DMS 273 treated with DMSO at 0.1 percent for 48 hours (cell line): Measurements from ENCODE around the gene COLQ.
"Not testable (repeated sequence)": the region's sequence is repeated elsewhere in the genome, so short reads cannot be mapped to it uniquely, and the experiment has no call there.

Experiments
- DNase-seq: peaks from one replicate; lab custom pipeline; 2025; lab: John Stamatoyannopoulos, UW

Gene COLQ

GRCh38 chr3:15427182-15427880, 94.2 kb downstream of the COLQ start, which contains the start of the genes EAF1 and METTL6:
EAF1 (plus strand) TSS chr3:15427598; CDS start chr3:15427780, 182 bp downstream.
METTL6 (minus strand) TSS chr3:15427544; CDS start chr3:15426511, 1,033 bp downstream.
- peak; percentile 31 for DNase-seq

- no peak for DNase-seq
Observed at GRCh38 chr3:15426579-15427118, 94.9 kb downstream of the COLQ start.

- no peak for DNase-seq
Observed at GRCh38 chr3:15420871-15421270, 100.6 kb downstream of the COLQ start.

GRCh38 chr3:15410966-15411365, 110.5 kb downstream of the COLQ start:
- not testable (repeated sequence) for DNase-seq

GRCh38 chr3:15409774-15410173, 111.7 kb downstream of the COLQ start:
- DNase-seq = no peak

GRCh38 chr3:15409239-15409638, 112.3 kb downstream of the COLQ start:
- no peak for DNase-seq

- DNase-seq = peak; percentile 9
Observed at GRCh38 chr3:15405448-15406050, 116.0 kb downstream of the COLQ start.

GRCh38 chr3:15404767-15405166, 116.7 kb downstream of the COLQ start:
- no peak for DNase-seq

GRCh38 chr3:15403965-15404364, 117.5 kb downstream of the COLQ start:
- no peak for DNase-seq

GRCh38 chr3:15403495-15403894, 118.0 kb downstream of the COLQ start:
- DNase-seq = no peak

- DNase-seq = no peak
Observed at GRCh38 chr3:15401936-15402335, 119.6 kb downstream of the COLQ start.
